ENCODE measurements around the gene NODAL. TPM values are rescaled to one million over a fixed set of nuclear protein-coding genes. Genes with fewer than 3 reads are reported as not detected.

The NODAL gene
- total and polyA plus RNA-seq, 12 donors: 0.04 to 0.29 TPM; not detected in 10

DNA sequence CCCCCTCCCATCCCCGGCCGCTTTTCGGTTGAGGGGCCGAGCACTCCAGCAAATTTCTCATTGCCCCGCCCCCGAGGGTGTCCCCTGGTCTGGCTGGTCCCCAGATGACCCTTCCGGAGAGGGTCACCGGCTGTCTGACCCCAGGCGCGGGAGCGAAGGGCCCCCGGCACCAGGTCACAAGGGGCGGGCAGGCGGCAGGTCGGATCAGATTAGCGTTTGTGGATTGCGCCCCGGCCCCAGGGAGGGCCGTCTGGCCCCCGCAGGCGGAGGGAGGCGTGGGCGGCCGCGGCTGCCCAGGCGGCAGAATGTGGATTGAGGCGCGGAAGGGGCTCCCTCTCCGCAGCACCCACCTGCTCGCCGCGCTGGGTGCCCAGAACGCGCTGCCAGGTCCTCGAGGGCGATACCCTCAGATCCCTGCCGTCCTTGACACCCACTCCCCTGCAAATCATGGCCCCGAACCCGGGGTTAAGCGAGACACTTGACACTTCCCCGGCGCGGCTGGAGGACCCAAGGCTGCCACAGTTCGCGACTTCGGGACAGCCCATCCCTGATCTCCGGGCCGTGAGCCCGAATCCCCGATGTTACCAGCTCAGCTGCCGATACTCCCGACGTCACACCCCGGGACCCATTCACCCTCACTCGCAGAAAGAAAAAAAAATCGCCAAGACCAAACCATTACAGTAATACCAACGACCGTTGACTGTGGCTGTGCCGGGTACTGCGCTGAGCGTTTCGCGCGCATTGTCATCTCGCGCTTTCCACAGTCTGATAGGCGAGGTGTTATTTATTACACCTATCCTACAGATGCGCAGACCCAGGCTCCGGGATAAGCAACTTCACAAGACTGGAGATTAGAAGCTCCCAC, 953 bp downstream of the NODAL start:
- intact Hi-C loops (cut with DNase I): loop anchor here in 1 of 10 donors (10.0 kb wide), 1 partner anchor 444 kb away; the partner anchor contains the start of gene PCBD1
- Histone ChIP-seq H3K36me3 (peaks cover 0 to 4% (median 0%) of the 10 kb centered on the region in 9 donors), H3K9me3 (no peaks in the 10 kb centered on the region), H3K4me1 (peaks cover 6 to 25% (median 17%) of the 10 kb centered on the region in 9 donors), H3K4me3 (peak overlapping the region; percentile 2 to 53 (median 40)), H3K27me3 (peaks cover 4 to 49% (median 28%) of the 10 kb centered on the region in 7 donors), H3K27ac (no peak overlapping the region)
- DNase-seq (no peak), ATAC-seq (peak in 6 of 8 donors; percentile 3 to 25 (median 11))
- 4 to 6% methylated on average over 68 to 69 of the region's 69 CpGs for WGBS, 2 donors
- TF ChIP-seq, protein P1, sequence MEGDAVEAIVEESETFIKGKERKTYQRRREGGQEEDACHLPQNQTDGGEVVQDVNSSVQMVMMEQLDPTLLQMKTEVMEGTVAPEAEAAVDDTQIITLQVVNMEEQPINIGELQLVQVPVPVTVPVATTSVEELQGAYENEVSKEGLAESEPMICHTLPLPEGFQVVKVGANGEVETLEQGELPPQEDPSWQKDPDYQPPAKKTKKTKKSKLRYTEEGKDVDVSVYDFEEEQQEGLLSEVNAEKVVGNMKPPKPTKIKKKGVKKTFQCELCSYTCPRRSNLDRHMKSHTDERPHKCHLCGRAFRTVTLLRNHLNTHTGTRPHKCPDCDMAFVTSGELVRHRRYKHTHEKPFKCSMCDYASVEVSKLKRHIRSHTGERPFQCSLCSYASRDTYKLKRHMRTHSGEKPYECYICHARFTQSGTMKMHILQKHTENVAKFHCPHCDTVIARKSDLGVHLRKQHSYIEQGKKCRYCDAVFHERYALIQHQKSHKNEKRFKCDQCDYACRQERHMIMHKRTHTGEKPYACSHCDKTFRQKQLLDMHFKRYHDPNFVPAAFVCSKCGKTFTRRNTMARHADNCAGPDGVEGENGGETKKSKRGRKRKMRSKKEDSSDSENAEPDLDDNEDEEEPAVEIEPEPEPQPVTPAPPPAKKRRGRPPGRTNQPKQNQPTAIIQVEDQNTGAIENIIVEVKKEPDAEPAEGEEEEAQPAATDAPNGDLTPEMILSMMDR (IDR thresholded peaks at IDR 0.05): no peak

DNA sequence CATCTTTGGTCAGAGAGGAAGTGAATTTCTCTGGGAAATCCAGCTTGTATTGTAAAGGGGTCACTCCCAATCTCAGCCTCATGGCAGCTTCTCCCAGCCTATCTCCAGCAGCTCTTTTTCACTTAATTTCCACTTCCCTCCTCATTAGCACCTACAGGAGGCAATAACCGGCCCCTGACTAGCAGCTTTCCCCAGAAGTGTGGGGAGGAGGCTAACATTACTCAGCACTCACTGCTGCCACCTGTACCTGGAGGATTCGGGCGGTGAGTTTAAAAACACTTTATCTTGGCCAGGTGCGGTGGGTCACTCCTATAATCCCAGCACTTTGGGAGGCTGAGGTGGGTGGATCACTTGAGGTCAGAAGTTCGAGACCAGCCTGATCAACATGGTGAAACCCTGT, 3.8 kb downstream of the NODAL start:
- Histone ChIP-seq H3K27me3 (peaks cover 4 to 39% (median 28%) of the 10 kb centered on the region in 7 donors), H3K9me3 (no peaks in the 10 kb centered on the region), H3K27ac (no peak overlapping the region), H3K36me3 (peaks cover 0 to 7% (median 0%) of the 10 kb centered on the region in 9 donors), H3K4me1 (peaks cover 6 to 38% (median 34%) of the 10 kb centered on the region in 9 donors), H3K4me3 (no peak overlapping the region)
- DNase-seq (no peak), ATAC-seq (no peak)
- TF ChIP-seq, protein P1 (IDR thresholded peaks at IDR 0.05): no peak
- 84 to 85% methylated on average over 5 of the region's 5 CpGs for WGBS, 2 donors
- intact Hi-C loops (cut with DNase I): no loop called here

DNA sequence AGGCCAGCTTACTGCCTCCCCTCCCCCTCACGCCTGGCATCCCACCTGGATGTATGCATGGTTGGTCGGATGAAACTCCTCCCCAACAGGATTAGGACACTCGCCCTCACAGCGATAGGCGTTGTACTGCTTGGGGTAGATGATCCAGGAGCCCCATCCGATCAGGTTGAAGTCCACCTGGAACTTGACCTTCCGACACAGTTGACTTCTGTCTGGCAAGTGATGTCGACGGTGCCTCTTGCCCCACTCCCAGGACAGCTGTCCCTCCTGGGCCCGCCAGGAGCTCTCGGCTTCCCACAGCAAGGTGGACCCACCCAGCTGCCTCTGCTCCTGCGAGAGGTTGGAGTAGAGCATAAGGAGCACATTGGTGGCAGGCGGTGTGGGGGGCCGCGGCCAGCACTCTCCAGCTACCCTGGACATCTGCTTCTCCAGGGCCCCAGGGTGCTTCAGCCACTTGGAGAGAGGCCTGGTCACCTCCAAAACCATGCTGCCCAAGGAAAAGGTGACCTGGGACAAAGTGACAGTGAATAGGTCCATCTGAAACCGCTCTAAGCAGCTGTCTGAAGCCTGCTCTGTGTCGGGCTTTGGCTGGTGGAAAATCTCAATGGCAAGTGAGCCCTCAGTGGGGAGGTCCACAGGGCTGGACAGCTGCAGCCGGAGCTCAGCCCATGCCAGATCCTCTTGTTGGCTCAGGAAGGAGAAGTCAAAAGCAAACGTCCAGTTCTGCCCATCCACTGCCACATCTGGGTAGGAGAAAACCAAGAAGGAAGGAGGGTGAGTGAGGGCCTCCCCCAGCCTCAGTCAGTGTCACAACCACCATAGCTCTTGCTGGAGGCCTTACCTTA, 6.0 kb downstream of the NODAL start:
- Histone ChIP-seq H3K27ac (no peak overlapping the region), H3K4me3 (no peak overlapping the region), H3K27me3 (peaks cover 2 to 17% (median 11%) of the 10 kb centered on the region in 7 donors), H3K9me3 (no peaks in the 10 kb centered on the region), H3K4me1 (peaks cover 8 to 48% (median 44%) of the 10 kb centered on the region in 9 donors), H3K36me3 (peaks cover 0 to 7% (median 0%) of the 10 kb centered on the region in 9 donors)
- ATAC-seq: no peak
- WGBS, 2 donors: 93 to 95% methylated on average over 19 of the region's 19 CpGs
- intact Hi-C loops (cut with DNase I): no loop called here
- no peak for DNase-seq
- TF ChIP-seq, protein P1 (IDR thresholded peaks at IDR 0.05): no peak

Measured in heart right ventricle (tissue), 16 donors.